Natural killer cell treated with Interleukin-12 subunit alpha and Interleukin-12 subunit beta and Interleukin-15 and Interleukin-18, amount 100 ng/mL, for 72 hours (primary cell): ENCODE results near the gene HIP1. TPM values are rescaled to one million over a fixed set of nuclear protein-coding genes. Genes with fewer than 3 reads are reported as not detected.
A peak's percentile ranks its signal among the peaks of the same experiment; 100 is the strongest.
"Not testable (repeated sequence)": the region's sequence is repeated elsewhere in the genome, so short reads cannot be mapped to it uniquely, and the experiment has no call there.

Source experiments
- ATAC-seq, 2 donors: fragments of 150-1000 bp; cut with Tn5 transposase in 1 of 2; sonication (Bioruptor Pico), chemical (Tn5 transposase) in 1 of 2; 2 replicates each; pipeline ENCODE4 v1.10.0; 2021
- DNase-seq: peaks from one replicate; pipeline ENCODE4 v3.0.0; 2022; ENCODE audit warnings: low spot score
- H3K27ac Mint-ChIP-seq, 2 donors: 1 replicate in 1 of 2; 2 replicates in 1 of 2; pipeline ENCODE4 v1.8.0; 2022; ENCODE audit warnings: mixed read lengths in 2 of 2, mild to moderate bottlenecking in 1 of 2, moderate library complexity in 1 of 2
- H3K27me3 Mint-ChIP-seq, 2 donors: 1 replicate in 1 of 2; 2 replicates in 1 of 2; pipeline ENCODE4 v1.8.0; 2022; ENCODE audit warnings: mixed read lengths in 2 of 2
- H3K36me3 Mint-ChIP-seq: one replicate; pipeline ENCODE4 v1.8.0; 2022; ENCODE audit warnings: mixed read lengths
- H3K4me1 Mint-ChIP-seq, 2 donors: 1 replicate in 1 of 2; 2 replicates in 1 of 2; pipeline ENCODE4 v1.8.0; 2022; ENCODE audit warnings: low read depth in 2 of 2, mixed read lengths in 2 of 2, mild to moderate bottlenecking in 1 of 2
- H3K4me3 Mint-ChIP-seq: one replicate; pipeline ENCODE4 v1.8.0; 2022; ENCODE audit warnings: mixed read lengths
- H3K9me3 Mint-ChIP-seq: 2 replicates; pipeline ENCODE4 v1.8.0; 2022; ENCODE audit warnings: mixed read lengths
- total RNA-seq, 2 donors: library from RNA; stranded (reverse); gene quantifications; one replicate each; pipeline ENCODE4 v1.2.3, GENCODE V29; 2022

The HIP1 gene
- total RNA-seq, 2 donors from 2014 or later: 13.5 to 22.0 TPM

- no peaks in the 10 kb centered on the region for H3K36me3 Mint-ChIP-seq
- no peak overlapping the region for H3K27ac Mint-ChIP-seq
- no peaks in the 10 kb centered on the region for H3K9me3 Mint-ChIP-seq
Measured at GRCh38 chr7:75691793-75692543, 46.8 kb downstream of the HIP1 start.

GRCh38 chr7:75690121-75690523 is 48.6 kb downstream of the HIP1 start:
- Mint-ChIP-seq H3K27me3 (no peaks in the 10 kb centered on the region), H3K36me3 (no peaks in the 10 kb centered on the region), H3K4me1 (peaks cover 0 to 14% of the 10 kb centered on the region in 2 donors), H3K27ac (no peak overlapping the region), H3K9me3 (no peaks in the 10 kb centered on the region), H3K4me3 (no peak overlapping the region)
- DNase-seq (no peak), ATAC-seq (no peak)

More at GRCh38 chr7:75691793-75692543, 46.8 kb downstream of the HIP1 start:
- Mint-ChIP-seq H3K4me3 (no peak overlapping the region), H3K4me1 (peaks cover 0 to 14% of the 10 kb centered on the region in 2 donors), H3K27me3 (no peaks in the 10 kb centered on the region)
- no peak for DNase-seq
- no peak for ATAC-seq

- H3K4me3 Mint-ChIP-seq: no peak overlapping the region
- no peaks in the 10 kb centered on the region for H3K9me3 Mint-ChIP-seq
- H3K36me3 Mint-ChIP-seq: no peaks in the 10 kb centered on the region
Measured at GRCh38 chr7:75689246-75690099, 49.3 kb downstream of the HIP1 start.

GRCh38 chr7:75688200-75689136 is 50.3 kb downstream of the HIP1 start:
- Mint-ChIP-seq H3K27ac (peak overlapping the region in 1 of 2 donors; percentile 58), H3K36me3 (no peaks in the 10 kb centered on the region), H3K9me3 (no peaks in the 10 kb centered on the region), H3K27me3 (no peaks in the 10 kb centered on the region), H3K4me1 (peaks cover 0 to 9% of the 10 kb centered on the region in 2 donors), H3K4me3 (no peak overlapping the region)
- ATAC-seq: peak in 1 of 2 donors; percentile 46
- no peak for DNase-seq

More at GRCh38 chr7:75689246-75690099, 49.3 kb downstream of the HIP1 start:
- DNase-seq (no peak), ATAC-seq (no peak)
- Mint-ChIP-seq H3K27ac (no peak overlapping the region), H3K27me3 (no peaks in the 10 kb centered on the region), H3K4me1 (peaks cover 0 to 11% of the 10 kb centered on the region in 2 donors)

GRCh38 chr7:75687246-75688088 is 51.3 kb downstream of the HIP1 start:
- peak overlapping the region in 1 of 2 donors; percentile 58 for H3K27ac Mint-ChIP-seq
- H3K4me1 Mint-ChIP-seq: peaks cover 0 to 9% of the 10 kb centered on the region in 2 donors
- DNase-seq: no peak
- no peak for ATAC-seq
- no peaks in the 10 kb centered on the region for H3K36me3 Mint-ChIP-seq
- H3K27me3 Mint-ChIP-seq: no peaks in the 10 kb centered on the region
- no peaks in the 10 kb centered on the region for H3K9me3 Mint-ChIP-seq
- H3K4me3 Mint-ChIP-seq: no peak overlapping the region

- ATAC-seq: no peak
- no peak for DNase-seq
- Mint-ChIP-seq H3K4me3 (no peak overlapping the region), H3K36me3 (no peaks in the 10 kb centered on the region), H3K4me1 (peaks cover 0 to 9% of the 10 kb centered on the region in 2 donors), H3K27me3 (no peaks in the 10 kb centered on the region), H3K27ac (no peak overlapping the region), H3K9me3 (no peaks in the 10 kb centered on the region)
Measured at GRCh38 chr7:75686551-75686950, 52.2 kb downstream of the HIP1 start.

- H3K27me3 Mint-ChIP-seq, H3K4me3 Mint-ChIP-seq, ATAC-seq, H3K4me1 Mint-ChIP-seq, H3K27ac Mint-ChIP-seq, H3K9me3 Mint-ChIP-seq, H3K36me3 Mint-ChIP-seq, DNase-seq: not testable (repeated sequence)
Measured at GRCh38 chr7:75682052-75682451, 56.7 kb downstream of the HIP1 start.

GRCh38 chr7:75679060-75679459 is 59.7 kb downstream of the HIP1 start:
- Mint-ChIP-seq H3K9me3 (no peaks in the 10 kb centered on the region), H3K36me3 (peaks cover 6% of the 10 kb centered on the region), H3K4me3 (no peak overlapping the region), H3K4me1 (no peaks in the 10 kb centered on the region), H3K27ac (no peak overlapping the region), H3K27me3 (no peaks in the 10 kb centered on the region)
- ATAC-seq (no peak), DNase-seq (no peak)

- ATAC-seq: no peak
- no peaks in the 10 kb centered on the region for H3K9me3 Mint-ChIP-seq
- no peak overlapping the region for H3K4me3 Mint-ChIP-seq
- DNase-seq: no peak
- no peaks in the 10 kb centered on the region for H3K27me3 Mint-ChIP-seq
- H3K27ac Mint-ChIP-seq: no peak overlapping the region
- H3K36me3 Mint-ChIP-seq: no peaks in the 10 kb centered on the region
- H3K4me1 Mint-ChIP-seq: no peaks in the 10 kb centered on the region
Measured at GRCh38 chr7:75669579-75669978, 69.2 kb downstream of the HIP1 start.

- H3K4me3 Mint-ChIP-seq: no peak overlapping the region
- H3K9me3 Mint-ChIP-seq: no peaks in the 10 kb centered on the region
- H3K27ac Mint-ChIP-seq: no peak overlapping the region
- DNase-seq (no peak), ATAC-seq (no peak)
- no peaks in the 10 kb centered on the region for H3K36me3 Mint-ChIP-seq
- no peaks in the 10 kb centered on the region for H3K4me1 Mint-ChIP-seq
- no peaks in the 10 kb centered on the region for H3K27me3 Mint-ChIP-seq
Measured at GRCh38 chr7:75667938-75668337, 70.8 kb downstream of the HIP1 start.

- Mint-ChIP-seq H3K4me3 (no peak overlapping the region), H3K4me1 (no peaks in the 10 kb centered on the region), H3K36me3 (no peaks in the 10 kb centered on the region), H3K27ac (no peak overlapping the region), H3K9me3 (no peaks in the 10 kb centered on the region), H3K27me3 (no peaks in the 10 kb centered on the region)
- DNase-seq (no peak), ATAC-seq (peak in 1 of 2 donors; percentile 27)
Measured at GRCh38 chr7:75663302-75663907, 75.3 kb downstream of the HIP1 start.

- H3K9me3 Mint-ChIP-seq: no peaks in the 10 kb centered on the region
- H3K27me3 Mint-ChIP-seq: no peaks in the 10 kb centered on the region
- ATAC-seq (no peak), DNase-seq (no peak)
- H3K36me3 Mint-ChIP-seq: no peaks in the 10 kb centered on the region
- H3K4me3 Mint-ChIP-seq: no peak overlapping the region
- no peak overlapping the region for H3K27ac Mint-ChIP-seq
- no peaks in the 10 kb centered on the region for H3K4me1 Mint-ChIP-seq
Measured at GRCh38 chr7:75662579-75663301, 76.0 kb downstream of the HIP1 start.
